ENCODE results near the gene MPND. TPM values are rescaled to one million over a fixed set of nuclear protein-coding genes. Genes with fewer than 3 reads are reported as not detected.

The MPND gene
- total and polyA plus RNA-seq, 10 of the 15 experiments (the other 5 are each of a cell fraction or from before 2014, with no cell fraction given), result 0.79 to 18.3 (median 6.0) TPM

GRCh38 chr19:4402171-4403004, 59.0 kb downstream of the MPND start, which contains the start of gene CHAF1A (continued):
- TF ChIP-seq CUX1 (IDR thresholded peaks at IDR 0.05; ENCODE audit: insufficient replicate concordance, low read depth, low read length), result no peak
- TF ChIP-seq NR2F1 (conservative IDR thresholded peaks at IDR 0.05), result peak; percentile 100
- TF ChIP-seq BRCA1 (IDR thresholded peaks at IDR 0.05; ENCODE audit: low read depth, low read length), result peak; percentile 99
- TF ChIP-seq NFXL1 (IDR thresholded peaks at IDR 0.05; ENCODE audit: borderline replicate concordance), result no peak
- TF ChIP-seq CHD1 (IDR thresholded peaks at IDR 0.05; ENCODE audit: low read depth, low read length), result no peak
- TF ChIP-seq MEF2B (IDR thresholded peaks at IDR 0.05; ENCODE audit: partially characterized antibody, poor library complexity, severe bottlenecking), result peak; percentile 76
- 0 out of 2 replicates have a peak, but pooled peaks have one; percentile 54 for TF ChIP-seq POLR2AphosphoS2 (IDR thresholded peaks at IDR 0.05; ENCODE audit: low read depth, low read length)
- peak; percentile 62; the same call in 1 of the 2 replicates for TF ChIP-seq SMARCA5 (IDR thresholded peaks at IDR 0.05)
- peak; percentile 69; the same call in 1 of the 2 replicates for TF ChIP-seq TBL1XR1 (IDR thresholded peaks at IDR 0.05; ENCODE audit: low read depth, low read length)
- TF ChIP-seq CEBPB (IDR thresholded peaks at IDR 0.05; ENCODE audit: borderline replicate concordance in 1 of 2, low read depth in 2 of 2, low read length in 2 of 2), result no peak
- no peak for TF ChIP-seq CEBPZ (IDR thresholded peaks at IDR 0.05; ENCODE audit: low read depth, low read length)
- peak; percentile 69; the same call in 1 of the 2 replicates for TF ChIP-seq EED (IDR thresholded peaks at IDR 0.05; ENCODE audit: low read depth)
- TF ChIP-seq CBX5 (IDR thresholded peaks at IDR 0.05; ENCODE audit: low read depth), result no peak
- TF ChIP-seq ZZZ3 (IDR thresholded peaks at IDR 0.05; ENCODE audit: control insufficient read depth, insufficient read length, low read depth), result no peak
- TF ChIP-seq POU2F2 (IDR thresholded peaks at IDR 0.05; ENCODE audit: borderline replicate concordance, low read depth, low read length), result no peak
- no peak for TF ChIP-seq RBBP5 (conservative IDR thresholded peaks at IDR 0.05)
- no peak for TF ChIP-seq TCF7 (IDR thresholded peaks at IDR 0.05; ENCODE audit: borderline replicate concordance)
- peak; percentile 80; the same call in 1 of the 2 replicates for TF ChIP-seq ZBTB4 (CRISPR knock-in tag; IDR thresholded peaks at IDR 0.05)

Measured in GM12878 (cell line).